NCI-H2171 treated with DMSO at 0.1 percent for 48 hours (cell line): Measurements from ENCODE around the gene CRB2.
"Not testable (repeated sequence)": the region's sequence is repeated elsewhere in the genome, so short reads cannot be mapped to it uniquely, and the experiment has no call there.

ENCODE experiments used
- DNase-seq: peaks from one replicate; lab custom pipeline; 2025; lab: John Stamatoyannopoulos, UW

Gene CRB2

GRCh38 chr9:123382653-123383511 is 26.9 kb downstream of the CRB2 start:
- no peak for DNase-seq

- DNase-seq = no peak
These were observed 27.6 kb downstream of the CRB2 start for GRCh38 chr9:123383512-123384170.

- no peak for DNase-seq
These were observed 31.7 kb downstream of the CRB2 start for GRCh38 chr9:123387686-123388085.

- DNase-seq = no peak
These were observed 33.1 kb downstream of the CRB2 start for GRCh38 chr9:123389070-123389469.

- no peak for DNase-seq
These were observed 33.7 kb downstream of the CRB2 start for GRCh38 chr9:123389698-123390097.

- DNase-seq = no peak
These were observed 34.5 kb downstream of the CRB2 start for GRCh38 chr9:123390337-123391135.

GRCh38 chr9:123391233-123391632 is 35.2 kb downstream of the CRB2 start:
- no peak for DNase-seq

- no peak for DNase-seq
These were observed 35.9 kb downstream of the CRB2 start for GRCh38 chr9:123391946-123392345.

GRCh38 chr9:123392802-123393201 is 36.8 kb downstream of the CRB2 start:
- DNase-seq = no peak

GRCh38 chr9:123394291-123395235 is 38.6 kb downstream of the CRB2 start:
- no peak for DNase-seq

- peak; percentile 97 for DNase-seq
These were observed 39.3 kb downstream of the CRB2 start for GRCh38 chr9:123395276-123395688.

GRCh38 chr9:123395689-123396511 is 39.9 kb downstream of the CRB2 start:
- DNase-seq = no peak

- peak; percentile 93 for DNase-seq
These were observed 42.0 kb downstream of the CRB2 start for GRCh38 chr9:123397975-123398374.

GRCh38 chr9:123398938-123399337 is 42.9 kb downstream of the CRB2 start:
- not testable (repeated sequence) for DNase-seq

GRCh38 chr9:123399803-123400378 is 43.9 kb downstream of the CRB2 start:
- no peak for DNase-seq

- peak; percentile 92 for DNase-seq
These were observed 45.0 kb downstream of the CRB2 start for GRCh38 chr9:123400926-123401503.

- peak; percentile 71 for DNase-seq
These were observed 46.0 kb downstream of the CRB2 start for GRCh38 chr9:123401879-123402513.

- no peak for DNase-seq
These were observed 47.0 kb downstream of the CRB2 start for GRCh38 chr9:123402981-123403509.

- DNase-seq = no peak
These were observed 50.0 kb downstream of the CRB2 start for GRCh38 chr9:123406016-123406415.
